ENCODE measurements around the gene HERC6.

Gene HERC6

GRCh38 chr4:88481537-88481936 lies 102.9 kb downstream of the HERC6 start:
- no peak overlapping the region for H3K4me3 ChIP-seq (ENCODE audit: low read depth, low read length)
- no peak overlapping the region for H3K9ac ChIP-seq (ENCODE audit: low read depth, low read length)
- no peaks in the 10 kb centered on the region for H3K4me1 ChIP-seq (ENCODE audit: control insufficient read depth, insufficient read depth, low read length)
- H3K36me3 ChIP-seq (ENCODE audit: control insufficient read depth, insufficient read depth, low read length): no peaks in the 10 kb centered on the region
- no peaks in the 10 kb centered on the region for H3K9me3 ChIP-seq (ENCODE audit: control insufficient read depth, insufficient read depth, low read length)
- no peaks in the 10 kb centered on the region for H3K27me3 ChIP-seq (ENCODE audit: control insufficient read depth, insufficient read depth, low read length)

- Histone ChIP-seq H3K27me3 (ENCODE audit: control insufficient read depth, insufficient read depth, low read length) (no peaks in the 10 kb centered on the region), H3K4me1 (ENCODE audit: control insufficient read depth, insufficient read depth, low read length) (no peaks in the 10 kb centered on the region)
Measured at GRCh38 chr4:88489100-88489761, 110.6 kb downstream of the HERC6 start.

More at GRCh38 chr4:88489100-88489761, 110.6 kb downstream of the HERC6 start:
- Histone ChIP-seq H3K4me3 (ENCODE audit: low read depth, low read length) (no peak overlapping the region), H3K9ac (ENCODE audit: low read depth, low read length) (no peak overlapping the region), H3K9me3 (ENCODE audit: control insufficient read depth, insufficient read depth, low read length) (no peaks in the 10 kb centered on the region), H3K36me3 (ENCODE audit: control insufficient read depth, insufficient read depth, low read length) (peaks cover 6% of the 10 kb centered on the region)
